ENCODE data around the gene ZNRD2. TPM values are rescaled to one million over a fixed set of nuclear protein-coding genes. Genes with fewer than 3 reads are reported as not detected.
"Not testable (repeated sequence)": the region's sequence is repeated elsewhere in the genome, so short reads cannot be mapped to it uniquely, and the experiment has no call there.

The ZNRD2 gene
- total RNA-seq, 6 donors from 2014 or later, result 22.6 to 60.7 (median 39.7) TPM

DNA sequence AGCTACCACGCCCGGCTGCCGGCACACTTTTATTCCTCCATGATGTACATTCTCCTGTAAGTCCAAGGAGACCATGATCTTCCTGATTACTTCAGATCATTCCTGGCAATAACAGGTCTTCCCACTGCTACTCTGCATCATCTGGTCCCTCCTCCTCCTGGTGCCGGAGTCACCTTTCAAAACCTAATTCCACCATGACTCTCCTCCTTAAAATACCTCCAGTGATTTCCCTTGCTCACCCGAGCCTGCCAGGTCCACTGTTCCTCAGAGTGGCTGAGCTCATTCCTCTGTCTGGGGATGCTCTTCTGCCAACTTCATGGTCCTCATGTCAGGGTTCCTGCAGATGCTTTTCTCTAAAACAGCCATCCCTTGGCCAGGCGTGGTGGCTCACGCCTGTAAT is 8.3 kb upstream of the ZNRD2 start:
- H3K36me3 ChIP-seq, result no peaks in the 10 kb centered on the region
- peaks cover 31 to 59% (median 46%) of the 10 kb centered on the region in 4 donors for H3K4me1 ChIP-seq
- no peaks in the 10 kb centered on the region for H3K27me3 ChIP-seq
- TF ChIP-seq POLR2AphosphoS5 (IDR thresholded peaks at IDR 0.05) (no peak), EP300 (IDR thresholded peaks at IDR 0.05) (no peak), CTCF (IDR thresholded peaks at IDR 0.05) (no peak), POLR2A (IDR thresholded peaks at IDR 0.05) (no peak)
- ATAC-seq (ENCODE audit: low FRiP score in 2 of 2), result no peak
- no peak overlapping the region for H3K4me3 ChIP-seq
- H3K27ac ChIP-seq, result no peak overlapping the region
- 91 to 94% methylated on average over 7 of the region's 7 CpGs for WGBS, 2 donors
- H3K9me3 ChIP-seq, result no peaks in the 10 kb centered on the region
- DNase-seq, result no peak

- Histone ChIP-seq H3K4me3 (no peak overlapping the region), H3K9me3 (no peaks in the 10 kb centered on the region), H3K27me3 (no peaks in the 10 kb centered on the region), H3K36me3 (no peaks in the 10 kb centered on the region), H3K4me1 (peaks cover 31 to 56% (median 44%) of the 10 kb centered on the region in 4 donors), H3K27ac (no peak overlapping the region)
- 89 to 93% methylated on average over 9 of the region's 9 CpGs for WGBS, 2 donors
- TF ChIP-seq POLR2AphosphoS5 (IDR thresholded peaks at IDR 0.05), result no peak
- TF ChIP-seq POLR2A (IDR thresholded peaks at IDR 0.05), result no peak
- TF ChIP-seq CTCF (IDR thresholded peaks at IDR 0.05), result no peak
- no peak for TF ChIP-seq EP300 (IDR thresholded peaks at IDR 0.05)
- no peak for ATAC-seq (ENCODE audit: low FRiP score in 2 of 2)
- DNase-seq, result no peak
Observed at GRCh38 chr11:65562788-65563187, 7.5 kb upstream of the ZNRD2 start.

DNA sequence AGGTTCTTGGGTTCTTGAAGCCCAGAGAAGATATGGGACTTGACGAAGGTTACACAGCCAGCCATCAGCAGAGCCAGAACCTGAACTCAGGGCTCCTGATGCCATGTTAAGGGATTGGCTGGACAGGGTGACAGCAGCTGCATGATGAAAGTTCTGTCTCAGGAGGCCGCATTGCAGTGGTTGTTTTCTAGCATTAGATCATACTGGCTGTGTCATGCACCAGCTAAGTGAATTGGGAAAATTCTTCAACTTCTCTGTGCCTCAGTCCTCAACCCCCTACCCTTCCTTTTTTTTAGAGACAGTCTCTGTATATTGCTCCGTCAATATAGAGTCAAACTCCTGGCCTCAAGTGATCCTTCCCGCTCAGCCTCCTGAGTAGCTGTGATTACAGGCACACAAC is 6.7 kb upstream of the ZNRD2 start:
- no peak for DNase-seq
- Histone ChIP-seq H3K4me3 (no peak overlapping the region), H3K9me3 (no peaks in the 10 kb centered on the region), H3K27ac (no peak overlapping the region), H3K36me3 (no peaks in the 10 kb centered on the region), H3K4me1 (peaks cover 36 to 59% (median 46%) of the 10 kb centered on the region in 4 donors), H3K27me3 (no peaks in the 10 kb centered on the region)
- ATAC-seq (ENCODE audit: low FRiP score in 2 of 2), result no peak
- WGBS, 2 donors, result 91 to 98% methylated on average over 4 of the region's 4 CpGs
- no peak for TF ChIP-seq CTCF (IDR thresholded peaks at IDR 0.05)
- no peak for TF ChIP-seq POLR2A (IDR thresholded peaks at IDR 0.05)
- no peak for TF ChIP-seq POLR2AphosphoS5 (IDR thresholded peaks at IDR 0.05)
- TF ChIP-seq EP300 (IDR thresholded peaks at IDR 0.05), result no peak

DNA sequence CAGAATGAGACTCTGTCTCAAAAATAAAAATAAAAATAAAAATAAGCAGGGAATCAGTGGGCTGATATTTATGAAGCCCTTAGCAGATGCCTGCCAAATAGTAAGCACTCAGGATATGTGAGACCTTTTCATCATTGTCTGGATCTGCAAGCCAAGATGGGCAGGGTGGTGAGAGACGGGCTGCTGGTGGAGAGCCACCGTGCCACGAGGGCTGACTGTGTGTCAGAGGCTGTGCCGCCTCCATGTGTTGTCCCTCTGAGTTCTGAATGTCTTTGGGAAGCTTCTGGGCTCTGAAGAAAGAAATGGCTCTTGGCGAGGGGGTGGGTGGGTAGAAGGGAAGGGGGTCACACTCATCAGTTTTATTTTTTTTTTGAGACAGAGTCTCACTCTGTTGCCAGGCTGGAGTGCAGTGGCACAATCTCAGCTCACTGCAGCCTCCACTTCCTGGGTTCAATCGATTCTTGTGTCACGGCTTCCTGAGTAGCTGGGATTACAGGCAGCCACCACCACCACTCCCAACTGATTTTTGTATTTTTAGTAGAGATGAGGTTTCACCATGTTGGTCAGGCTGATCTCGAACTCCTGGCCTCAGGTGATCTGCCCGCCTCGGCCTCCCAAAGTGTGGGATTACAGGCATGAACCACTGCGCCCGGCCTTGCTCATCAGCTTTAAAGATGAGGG is 5.3 kb upstream of the ZNRD2 start:
- 80 to 84% methylated on average over 11 to 12 of the region's 12 CpGs for WGBS, 2 donors
- H3K27ac ChIP-seq, result peak overlapping the region; percentile 10 to 73 (median 48)
- H3K4me3 ChIP-seq; H3K27me3 ChIP-seq; H3K9me3 ChIP-seq; ATAC-seq (ENCODE audit: low FRiP score in 2 of 2); H3K36me3 ChIP-seq; DNase-seq: not testable (repeated sequence)
- H3K4me1 ChIP-seq, result peaks cover 30 to 56% (median 43%) of the 10 kb centered on the region in 4 donors

DNA sequence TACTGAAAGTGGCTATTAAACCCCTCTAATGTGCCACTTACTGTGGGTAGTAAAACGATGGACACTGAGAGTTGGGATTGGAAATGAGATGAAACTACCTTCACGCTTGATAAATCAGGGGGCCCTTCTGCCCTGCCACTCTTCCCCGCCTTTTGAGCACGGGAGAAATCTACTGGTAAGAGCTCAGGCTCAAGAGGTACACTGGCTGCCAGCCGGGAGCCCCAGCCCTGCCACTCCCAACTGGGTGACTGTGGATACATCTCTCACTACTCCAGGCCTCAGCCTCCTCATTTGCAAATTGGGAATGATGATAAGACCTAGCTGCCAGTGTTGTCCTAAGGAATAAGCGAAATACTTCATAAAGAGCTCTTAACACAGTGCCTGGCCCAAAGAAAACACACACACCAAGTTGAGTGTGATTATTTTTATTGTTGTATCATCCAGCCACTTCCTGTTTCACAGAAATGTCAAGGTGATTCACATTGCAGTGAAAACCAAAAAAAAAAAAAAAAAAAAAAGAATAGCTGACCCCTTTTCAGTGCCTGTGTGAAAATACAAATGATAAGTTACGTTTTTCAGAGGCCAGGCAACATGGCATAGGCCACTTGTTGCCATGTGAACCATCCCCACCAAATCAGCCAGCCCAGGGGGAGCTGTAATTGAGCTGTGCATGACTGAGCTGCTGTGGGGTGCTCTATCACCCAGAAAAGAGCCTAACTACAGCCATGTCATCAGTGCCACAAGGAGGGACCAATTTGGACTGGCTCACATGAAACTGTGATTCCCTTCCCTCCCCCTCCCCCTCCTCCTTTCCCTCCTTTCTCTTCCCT is 4.4 kb upstream of the ZNRD2 start:
- TF ChIP-seq EP300 (IDR thresholded peaks at IDR 0.05) (no peak), CTCF (IDR thresholded peaks at IDR 0.05) (no peak), POLR2A (IDR thresholded peaks at IDR 0.05) (no peak), POLR2AphosphoS5 (IDR thresholded peaks at IDR 0.05) (no peak)
- Histone ChIP-seq H3K4me3 (no peak overlapping the region), H3K27me3 (no peaks in the 10 kb centered on the region), H3K36me3 (no peaks in the 10 kb centered on the region), H3K4me1 (peaks cover 24 to 51% (median 41%) of the 10 kb centered on the region in 4 donors), H3K9me3 (no peaks in the 10 kb centered on the region), H3K27ac (peak overlapping the region; percentile 10 to 73 (median 61))
- ATAC-seq (ENCODE audit: low FRiP score in 2 of 2) (no peak), DNase-seq (peak in 1 of 2 donors; percentile 71)
- 64 to 78% methylated on average over 6 to 7 of the region's 7 CpGs for WGBS, 2 donors

Measured in upper lobe of left lung (tissue), 6 donors.